Stimulated activated CD8-positive, alpha-beta memory T cell treated with anti-CD3 and anti-CD28 coated beads, Interleukin-7, amount 100 ng/mL, for 4 hours (primary cell): ENCODE measurements around the gene THBS2.
"Not testable (repeated sequence)": the region's sequence is repeated elsewhere in the genome, so short reads cannot be mapped to it uniquely, and the experiment has no call there.

Experiments used
- DNase-seq, 2 donors: peaks; one replicate each; pipeline ENCODE4 v3.0.0-alpha.2; 2020; ENCODE audit warnings: low read depth in 2 of 2

The THBS2 gene

DNA sequence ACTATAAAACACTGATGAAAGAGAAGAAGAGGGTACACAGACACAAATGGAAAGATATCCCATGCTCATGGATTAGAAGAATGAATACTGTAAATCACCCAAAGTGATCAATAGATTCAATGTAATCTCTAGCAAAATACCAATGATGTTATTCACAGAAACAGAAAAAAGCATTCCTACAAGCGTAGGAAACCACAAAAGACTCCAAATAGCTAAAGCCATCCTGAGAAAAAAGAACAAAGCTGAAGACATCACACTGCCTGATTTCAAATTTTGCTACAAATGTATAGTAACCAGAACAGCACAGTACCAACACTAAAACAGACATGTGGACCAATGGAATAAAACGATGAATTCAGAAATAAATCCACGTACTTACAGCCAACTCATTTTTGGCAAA is 43.0 kb downstream of the THBS2 start:
- DNase-seq: no peak

DNA sequence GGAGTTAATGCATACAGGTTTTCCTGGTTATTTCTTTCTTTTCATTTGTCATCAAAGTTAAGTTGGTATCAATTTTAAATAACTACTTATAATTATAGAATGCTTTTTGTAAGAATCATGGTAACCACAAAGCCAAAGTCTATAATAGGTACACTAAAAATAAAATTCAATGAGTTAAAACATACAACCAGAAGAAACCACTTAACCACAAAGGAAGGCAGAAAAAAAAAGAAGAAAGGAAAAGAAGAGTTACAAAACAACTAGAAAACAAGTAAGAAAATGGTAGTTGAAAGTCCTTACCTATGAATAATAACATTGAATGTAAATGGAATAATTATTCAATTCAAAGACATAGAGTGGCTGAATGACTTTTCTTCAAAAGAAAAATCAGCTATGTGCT is 45.6 kb downstream of the THBS2 start:
- DNase-seq: no peak

- no peak for DNase-seq
These were observed 46.2 kb downstream of the THBS2 start for GRCh38 chr6:169207482-169207881.

GRCh38 chr6:169205176-169206160 is 48.2 kb downstream of the THBS2 start:
- DNase-seq: no peak

- DNase-seq: no peak
These were observed 49.5 kb downstream of the THBS2 start for GRCh38 chr6:169204167-169204566.

- DNase-seq: no peak
These were observed 51.7 kb downstream of the THBS2 start for GRCh38 chr6:169201985-169202384.

DNA sequence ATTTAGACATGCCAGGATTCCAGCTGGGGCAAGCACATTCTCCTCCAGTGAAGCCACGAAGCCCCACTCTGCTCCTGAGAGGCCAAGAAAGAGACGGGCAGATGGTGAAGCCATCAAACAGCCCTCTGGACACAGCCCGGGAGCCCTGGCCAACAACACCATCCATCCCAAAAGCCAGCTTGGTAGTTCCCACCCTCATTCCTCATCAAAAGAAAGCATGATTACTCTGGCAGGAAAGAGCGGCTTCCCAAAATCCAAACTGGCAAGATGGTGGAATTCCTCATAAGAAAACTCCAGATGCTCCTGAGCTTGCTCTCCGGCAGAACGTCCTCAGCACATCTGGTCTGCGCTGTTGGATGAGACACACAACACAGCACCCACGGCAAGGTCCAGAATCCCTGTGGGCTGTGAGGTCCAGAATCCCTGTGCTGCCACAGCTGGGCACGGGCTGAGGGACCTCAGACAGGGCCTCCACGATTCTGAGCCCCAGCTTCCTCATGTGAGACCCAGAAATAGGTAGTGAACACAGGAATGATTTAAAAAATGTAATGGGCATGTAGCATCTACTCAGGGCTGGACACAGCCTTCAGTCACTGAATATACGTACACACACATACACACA is 52.6 kb downstream of the THBS2 start:
- no peak for DNase-seq

DNA sequence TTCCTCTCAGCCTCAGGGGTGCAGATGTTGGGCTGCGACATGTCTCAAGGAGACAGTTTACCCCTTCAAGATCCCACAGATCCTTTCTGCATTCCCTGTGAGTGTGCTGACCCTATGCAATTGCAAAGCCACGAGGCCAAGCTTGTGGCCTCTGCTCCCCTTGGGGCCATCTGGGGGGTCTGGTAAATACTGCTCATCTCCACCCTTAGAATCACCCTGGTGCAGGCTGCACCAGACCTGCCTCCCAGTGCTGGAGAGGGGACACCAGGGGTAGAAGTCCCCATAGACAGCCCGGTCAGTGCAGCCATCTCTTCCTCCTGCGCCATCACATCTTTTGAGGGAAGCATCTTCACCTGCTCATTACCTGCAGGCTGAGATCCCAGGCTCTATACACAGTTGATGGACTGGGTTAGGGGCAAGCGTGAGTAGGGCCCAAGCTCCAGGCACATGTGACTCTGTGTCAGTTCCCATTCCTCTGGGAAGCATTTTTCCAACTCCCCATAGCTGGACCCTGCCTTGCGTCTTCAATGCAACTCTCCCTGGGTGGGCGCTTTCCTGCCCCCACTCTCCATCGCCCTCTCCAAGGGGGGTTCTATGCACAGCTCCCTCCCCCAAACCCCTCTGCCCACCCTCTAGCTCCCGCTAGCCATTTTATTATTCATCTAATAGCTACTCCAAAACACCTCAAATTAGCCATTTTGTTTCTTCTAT is 53.9 kb downstream of the THBS2 start:
- DNase-seq: no peak

GRCh38 chr6:169198885-169199284 is 54.8 kb downstream of the THBS2 start:
- DNase-seq: no peak

DNA sequence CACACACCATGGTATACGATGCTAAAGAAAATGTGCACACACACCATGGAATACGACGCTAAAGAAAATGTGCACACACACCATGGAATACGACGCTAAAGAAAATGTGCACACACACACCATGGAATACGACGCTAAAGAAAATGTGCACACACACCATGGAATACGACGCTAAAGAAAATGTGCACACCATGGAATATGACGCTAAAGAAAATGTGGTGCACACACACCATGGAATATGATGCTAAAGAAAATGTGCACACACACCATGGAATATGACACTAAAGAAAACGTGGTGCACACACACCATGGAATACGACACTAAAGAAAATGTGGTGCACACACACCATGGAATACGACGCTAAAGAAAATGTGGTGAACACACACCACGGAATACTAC is 55.7 kb downstream of the THBS2 start:
- DNase-seq: not testable (repeated sequence)

DNA sequence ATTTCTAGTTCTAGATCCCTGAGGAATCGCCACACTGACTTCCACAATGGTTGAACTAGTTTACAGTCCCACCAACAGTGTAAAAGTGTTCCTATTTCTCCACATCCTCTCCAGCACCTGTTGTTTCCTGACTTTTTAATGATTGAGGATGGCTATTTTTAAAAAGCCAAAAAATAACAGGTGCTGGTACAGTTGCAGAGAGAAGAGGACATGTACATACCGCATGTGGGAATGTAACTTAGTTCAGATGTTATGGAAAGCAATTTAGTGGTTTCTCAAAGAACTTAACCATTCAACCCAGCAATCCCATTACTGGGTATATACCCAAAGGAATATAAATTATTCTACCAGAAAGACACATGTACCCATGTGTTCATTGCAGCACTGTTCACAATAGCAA is 57.4 kb downstream of the THBS2 start:
- DNase-seq: not testable (repeated sequence)

DNA sequence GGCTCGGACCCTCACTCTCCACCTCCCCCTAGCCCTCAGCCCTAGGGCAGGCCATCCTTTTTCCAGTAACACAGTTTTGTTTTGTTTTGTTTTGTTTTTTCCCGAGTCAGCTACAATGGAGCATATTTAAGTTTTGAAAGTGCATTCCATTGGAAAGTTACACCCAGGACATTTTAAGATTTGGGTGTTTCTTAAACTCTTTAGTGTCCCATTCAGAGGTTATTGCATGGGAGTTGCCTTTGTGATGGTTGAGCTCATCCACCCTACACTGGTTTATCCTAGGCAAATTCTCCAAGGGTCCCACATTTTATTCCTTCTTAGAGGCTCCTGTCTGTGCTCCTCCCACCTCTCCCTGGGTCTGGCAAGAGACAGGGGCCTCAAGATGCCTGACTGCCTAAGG is 58.9 kb downstream of the THBS2 start:
- no peak for DNase-seq

DNA sequence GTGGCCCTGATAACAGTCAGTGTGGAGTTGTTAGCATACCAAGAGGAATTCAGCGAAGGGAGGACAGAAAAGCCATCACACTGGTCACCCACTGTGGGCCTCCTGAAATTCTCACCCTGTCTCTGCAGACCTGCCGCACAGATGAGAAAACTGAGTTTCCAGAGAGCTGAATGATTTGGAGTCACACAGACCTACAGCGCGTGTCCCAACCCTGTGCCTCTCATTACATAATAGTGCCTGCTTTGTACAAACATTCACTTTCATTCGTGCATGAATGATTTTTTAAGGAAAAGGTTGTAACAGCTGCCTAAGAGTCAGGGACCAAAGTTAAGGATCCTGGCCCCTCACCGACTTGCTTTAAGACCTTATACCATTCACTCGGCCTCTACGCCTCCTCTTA is 62.7 kb downstream of the THBS2 start:
- no peak for DNase-seq

DNA sequence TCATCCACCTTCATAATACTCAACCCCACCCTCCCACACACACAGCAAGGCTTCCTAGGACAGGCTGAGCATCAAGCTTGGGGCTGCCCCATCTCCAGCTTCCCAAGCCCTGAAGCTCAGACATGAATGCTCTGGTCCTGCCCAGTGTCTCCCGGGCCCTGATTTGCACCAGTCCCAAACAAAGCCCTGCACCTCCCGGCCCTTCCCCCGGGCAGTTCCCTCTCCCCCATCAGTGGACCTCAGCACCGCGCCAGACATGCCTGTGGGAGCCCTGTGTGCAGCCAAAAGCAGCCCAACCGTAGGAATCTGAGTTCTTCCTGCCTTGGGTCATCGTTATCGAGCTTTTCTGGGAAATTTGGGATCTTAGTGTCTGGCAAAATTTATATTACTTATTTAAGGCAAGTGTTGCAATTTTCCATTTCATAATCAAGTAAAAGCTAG is 63.5 kb downstream of the THBS2 start:
- DNase-seq: no peak

- DNase-seq: no peak
These were observed 64.0 kb downstream of the THBS2 start for GRCh38 chr6:169189686-169190085.

DNA sequence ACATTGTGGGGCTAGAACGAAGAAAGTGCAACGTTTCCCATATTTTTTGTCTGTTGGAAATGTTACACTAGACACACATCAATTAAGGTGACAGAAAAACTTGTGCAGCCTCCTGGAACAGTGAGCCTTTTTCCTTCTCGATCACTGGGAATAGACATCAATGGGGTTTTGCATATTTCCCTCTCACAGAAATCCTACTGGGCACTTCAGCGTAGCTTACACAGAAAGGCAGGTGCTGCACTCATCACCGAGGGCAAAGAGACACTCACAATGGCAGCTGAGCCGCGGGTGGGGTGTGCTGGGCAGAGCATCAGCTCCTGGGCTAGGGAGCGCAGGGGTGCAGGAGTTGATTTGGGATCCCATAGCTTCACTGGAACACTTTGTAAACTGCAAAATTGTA is 64.5 kb downstream of the THBS2 start:
- no peak for DNase-seq

DNA sequence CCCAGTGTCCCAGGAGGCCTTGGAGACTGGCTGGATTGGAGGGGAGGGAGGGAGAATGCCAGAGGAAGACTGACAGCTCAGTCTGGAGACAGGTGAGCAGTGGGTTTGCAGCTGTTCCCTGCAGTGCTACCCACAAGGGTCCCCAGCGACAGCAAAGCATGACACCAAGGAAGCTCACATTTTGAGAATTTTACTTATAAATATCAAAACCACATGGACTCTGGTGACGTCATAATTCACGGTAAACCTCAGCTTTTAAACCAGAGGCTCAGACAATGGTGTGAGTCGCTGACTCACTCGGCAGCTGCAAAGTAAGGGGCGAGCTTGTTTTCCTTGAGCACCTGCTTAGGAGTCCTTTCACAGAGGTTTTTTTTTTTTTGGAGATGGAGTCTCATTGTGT is 65.2 kb downstream of the THBS2 start:
- DNase-seq: no peak

DNA sequence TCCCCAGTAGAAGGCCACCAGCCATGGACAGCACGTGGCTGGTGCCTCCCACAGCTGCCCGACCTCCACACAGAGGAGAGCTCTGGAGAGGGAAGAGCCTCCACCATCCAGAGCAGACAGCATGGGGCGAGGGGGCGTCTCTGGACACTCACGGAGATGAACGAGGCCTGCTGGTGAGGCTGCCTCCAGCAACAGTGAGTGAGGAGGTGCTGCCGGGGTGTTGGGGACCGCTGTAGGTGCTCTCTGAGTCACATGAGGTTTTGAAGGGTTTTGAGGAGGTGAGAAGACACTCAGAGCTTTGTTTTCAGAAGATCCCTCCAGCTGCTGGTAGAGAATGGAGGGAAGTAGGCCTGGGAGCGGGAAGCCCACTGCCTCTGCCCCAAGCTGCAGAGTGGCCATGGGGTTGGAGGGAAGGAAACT is 65.6 kb downstream of the THBS2 start:
- DNase-seq: no peak

DNA sequence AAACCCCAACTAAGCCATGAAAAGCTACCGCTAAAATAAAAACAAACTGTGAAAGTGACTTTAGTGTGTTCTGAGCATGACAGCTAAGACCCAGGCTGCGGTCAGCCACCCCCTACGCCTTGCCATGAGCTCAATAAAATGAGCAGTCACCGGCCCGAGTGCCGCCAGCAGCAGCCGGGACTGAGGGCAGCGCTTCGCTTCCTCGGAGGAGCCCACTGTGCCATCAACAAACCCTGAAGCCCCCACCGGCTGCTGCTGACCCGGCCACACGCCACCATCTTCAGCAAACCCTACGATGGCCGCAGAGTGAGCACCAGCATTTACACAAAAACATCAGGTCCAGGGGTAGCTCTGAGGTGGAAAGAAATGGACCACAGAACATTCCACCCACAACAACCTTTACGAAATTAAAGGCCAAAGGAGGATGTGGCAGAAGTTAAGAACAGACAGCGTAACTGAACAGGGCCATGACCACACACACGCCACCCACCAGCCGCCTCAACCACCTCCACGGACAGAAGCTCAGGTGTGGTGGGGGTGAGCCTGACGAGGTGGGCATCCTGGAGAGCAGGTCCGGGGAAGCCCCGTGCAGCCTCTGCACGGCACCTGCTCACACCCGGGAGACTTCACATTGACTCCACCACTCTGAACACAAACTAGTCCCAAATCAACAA is 67.0 kb downstream of the THBS2 start:
- no peak for DNase-seq

GRCh38 chr6:169185692-169186485 is 67.8 kb downstream of the THBS2 start:
- DNase-seq: no peak

DNA sequence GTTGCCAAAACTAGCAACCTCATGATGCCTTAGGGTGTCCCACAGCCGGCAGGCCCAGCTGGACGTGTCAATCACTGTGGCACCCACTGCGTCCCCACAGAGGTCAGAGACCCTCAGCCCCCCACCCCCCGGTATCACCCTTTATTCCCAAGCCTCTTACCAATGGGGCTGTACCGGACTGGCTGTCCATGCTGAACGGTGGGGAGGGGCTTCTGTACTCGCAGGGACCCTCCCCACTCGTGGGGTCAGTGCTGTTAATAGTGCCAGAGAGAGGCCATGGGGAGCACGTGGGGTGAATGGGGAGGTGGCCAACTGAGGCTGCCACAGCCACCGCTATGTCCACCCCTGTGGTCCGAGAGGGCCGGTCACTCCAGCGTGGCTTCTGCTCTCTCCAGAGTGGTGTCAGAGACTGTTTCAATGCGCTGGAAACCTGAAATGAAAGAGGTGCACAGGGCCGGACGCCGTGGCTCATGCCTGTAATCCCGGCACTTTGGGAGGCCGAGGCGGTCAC is 68.6 kb downstream of the THBS2 start:
- no peak for DNase-seq
